Right hindlimb (tissue), 1 donor: ENCODE measurements around the gene NMT1.
A peak's percentile ranks its signal among the peaks of the same experiment; 100 is the strongest.
"Not testable (repeated sequence)": the region's sequence is repeated elsewhere in the genome, so short reads cannot be mapped to it uniquely, and the experiment has no call there.

Experiments
- DNase-seq: peaks from one replicate; pipeline ENCODE4 v3.0.0-alpha.2; 2018

The NMT1 gene

GRCh38 chr17:45038728-45039634 is 22.1 kb upstream of the NMT1 start:
- peak; percentile 71 for DNase-seq

GRCh38 chr17:45040459-45040858 is 20.7 kb upstream of the NMT1 start:
- DNase-seq: peak; percentile 21

DNA sequence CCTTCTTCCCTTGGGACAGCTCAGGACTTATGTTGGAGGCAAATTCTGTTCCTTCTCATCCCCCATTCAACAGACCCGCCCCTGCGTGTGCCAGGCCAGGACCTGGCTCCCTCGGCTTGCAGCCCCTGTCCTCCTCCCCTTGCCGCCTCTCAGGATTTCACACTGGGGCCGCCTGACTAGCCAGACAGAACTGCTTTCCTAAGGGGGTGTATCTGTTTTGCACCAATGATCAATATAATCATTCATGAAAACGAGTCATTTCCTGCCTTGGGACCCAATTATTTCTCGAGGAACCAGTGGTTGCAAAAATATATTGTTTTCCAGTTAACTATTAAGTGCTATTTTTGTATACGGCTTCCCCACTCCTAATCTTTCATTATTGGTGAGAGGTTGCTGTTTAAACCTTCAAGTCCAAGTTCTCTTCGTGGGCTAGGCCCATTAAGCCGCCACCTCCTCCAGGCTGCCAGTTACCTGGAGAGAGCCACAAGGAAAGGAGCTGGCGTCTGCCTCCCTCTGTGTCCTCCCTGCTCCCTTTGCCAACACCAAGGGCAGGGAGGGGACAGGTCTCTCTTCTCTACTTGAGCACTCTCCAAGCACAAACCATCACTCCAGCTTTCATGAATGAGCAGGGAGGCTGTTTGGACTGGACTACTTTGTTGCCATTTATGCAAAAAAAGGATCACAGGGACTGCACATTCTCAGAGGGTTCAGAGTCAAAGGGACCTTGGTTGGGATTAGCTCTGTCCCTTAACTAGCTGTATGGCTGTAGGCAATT is 18.6 kb upstream of the NMT1 start:
- DNase-seq: no peak

GRCh38 chr17:45043813-45044540 is 17.1 kb upstream of the NMT1 start:
- no peak for DNase-seq

DNA sequence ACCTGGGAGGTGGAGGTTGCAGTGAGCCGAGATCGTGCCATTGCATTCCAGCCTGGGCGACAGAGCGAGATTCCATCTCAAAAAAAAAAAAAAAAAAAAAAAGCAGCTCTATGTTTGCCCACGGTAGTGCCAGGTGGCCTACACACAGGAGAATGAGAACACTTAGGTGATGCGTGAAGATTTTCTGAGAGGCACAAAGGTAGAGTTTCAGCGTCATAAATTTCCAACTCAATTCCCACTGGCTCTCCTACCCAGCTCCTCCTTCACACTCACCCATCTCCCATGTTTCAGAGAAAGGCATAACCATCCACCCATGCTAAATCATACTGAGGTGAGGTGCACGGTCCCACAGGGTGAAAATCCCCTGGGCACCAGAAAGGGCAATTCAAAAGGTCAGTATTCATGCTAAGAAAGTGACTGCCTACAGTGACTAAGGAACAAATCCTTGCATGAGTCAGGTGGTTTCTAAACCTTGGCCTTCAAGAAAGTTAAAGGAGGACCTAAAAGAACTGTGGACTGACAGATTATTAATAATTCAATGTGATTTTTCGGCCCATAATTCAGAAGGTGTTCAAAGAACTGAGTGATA is 14.5 kb upstream of the NMT1 start:
- no peak for DNase-seq

- DNase-seq: no peak
Observed at GRCh38 chr17:45048795-45049563, 12.1 kb upstream of the NMT1 start.

- peak; percentile 44 for DNase-seq
Observed at GRCh38 chr17:45050481-45051059, 10.5 kb upstream of the NMT1 start.

GRCh38 chr17:45051060-45051719 is 9.9 kb upstream of the NMT1 start, which contains the start of gene DCAKD:
DCAKD (minus strand) TSS chr17:45051632; CDS start chr17:45034885, 16,747 bp downstream.
- peak; percentile 96 for DNase-seq

- DNase-seq: not testable (repeated sequence)
Observed at GRCh38 chr17:45051720-45052051, 9.4 kb upstream of the NMT1 start.

GRCh38 chr17:45052052-45052772 is 8.9 kb upstream of the NMT1 start:
- DNase-seq: peak; percentile 36

DNA sequence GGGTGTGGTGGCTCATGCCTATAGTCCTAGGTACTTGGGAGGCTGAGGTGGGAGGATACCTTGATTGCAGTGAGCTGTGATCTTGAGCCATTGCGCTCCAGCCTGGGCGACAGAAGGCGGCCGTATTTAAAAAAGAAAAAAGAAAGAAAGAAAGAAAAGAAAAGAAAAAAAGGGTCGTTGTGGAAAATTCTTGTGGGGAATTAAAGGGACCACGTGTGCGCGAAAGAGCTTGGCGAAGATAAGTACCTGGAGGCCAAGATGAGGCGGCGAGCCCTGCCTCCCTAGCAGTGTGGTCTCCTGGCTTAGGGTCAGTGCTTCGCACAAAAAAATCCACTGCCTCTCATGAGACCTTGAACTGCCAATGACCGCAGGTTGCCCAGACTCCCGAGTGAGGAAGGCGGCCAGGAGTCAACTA is 728 bp upstream of the NMT1 start:
- no peak for DNase-seq

GRCh38 chr17:45061606-45062205 is 589 bp downstream of the NMT1 start:
- no peak for DNase-seq

GRCh38 chr17:45063198-45063597 is 2.1 kb downstream of the NMT1 start:
- DNase-seq: no peak

DNA sequence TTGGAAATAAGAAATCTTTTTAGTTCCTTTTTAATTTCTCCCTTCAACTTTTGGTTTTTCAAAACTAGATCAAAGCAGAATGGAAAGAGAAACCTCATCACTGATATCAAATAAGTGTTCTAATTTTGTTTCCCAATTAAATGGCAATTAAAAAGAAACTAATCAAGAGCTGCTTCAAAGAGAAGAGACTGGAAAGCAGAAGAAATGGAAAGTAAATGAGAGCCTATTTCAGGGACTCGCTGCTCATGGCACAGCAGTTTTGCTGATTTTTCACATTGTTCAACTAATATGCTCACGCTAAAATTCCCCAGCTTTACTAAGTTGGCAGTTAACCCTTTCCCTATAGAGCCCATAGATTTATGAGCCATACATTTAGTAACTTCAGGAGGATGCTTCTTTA is 6.5 kb downstream of the NMT1 start:
- DNase-seq: no peak

DNA sequence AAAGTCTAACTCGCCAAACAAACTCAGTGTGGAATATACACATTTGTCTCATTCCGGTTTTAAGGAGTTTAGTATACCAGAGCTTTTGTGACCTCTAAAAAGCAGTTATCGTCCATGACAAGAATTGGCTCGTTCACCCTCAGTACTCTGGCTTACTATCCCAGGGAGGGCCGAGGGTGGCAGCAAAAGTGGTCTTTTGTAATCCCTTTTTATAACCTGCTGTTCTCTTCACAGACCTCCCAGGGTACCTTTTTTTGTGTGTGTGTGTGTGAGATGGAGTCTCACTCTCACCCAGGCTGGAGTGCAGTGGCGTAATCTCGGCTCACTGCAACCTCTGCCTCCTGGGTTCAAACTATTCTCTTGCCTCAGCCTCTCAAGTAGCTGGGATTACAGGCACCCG is 8.9 kb downstream of the NMT1 start:
- no peak for DNase-seq

DNA sequence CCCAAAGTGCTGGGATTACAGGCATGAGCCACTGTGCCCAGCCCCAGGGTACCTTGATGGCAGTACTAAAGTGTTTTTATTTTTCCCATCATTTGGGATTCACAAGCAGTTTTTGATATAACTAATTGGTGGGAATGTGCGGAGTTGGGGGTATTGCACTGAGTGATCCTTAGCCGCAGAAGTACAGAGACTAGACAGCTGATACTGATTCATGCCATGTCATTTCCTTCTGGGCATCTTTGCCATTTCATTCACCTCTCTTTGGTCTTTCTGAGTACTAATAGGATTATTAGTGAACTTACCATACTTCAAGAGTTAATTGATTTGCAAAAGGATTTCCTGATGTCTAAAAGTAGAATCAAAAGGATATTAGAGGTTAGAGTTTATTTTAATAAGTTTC is 9.7 kb downstream of the NMT1 start:
- DNase-seq: no peak

DNA sequence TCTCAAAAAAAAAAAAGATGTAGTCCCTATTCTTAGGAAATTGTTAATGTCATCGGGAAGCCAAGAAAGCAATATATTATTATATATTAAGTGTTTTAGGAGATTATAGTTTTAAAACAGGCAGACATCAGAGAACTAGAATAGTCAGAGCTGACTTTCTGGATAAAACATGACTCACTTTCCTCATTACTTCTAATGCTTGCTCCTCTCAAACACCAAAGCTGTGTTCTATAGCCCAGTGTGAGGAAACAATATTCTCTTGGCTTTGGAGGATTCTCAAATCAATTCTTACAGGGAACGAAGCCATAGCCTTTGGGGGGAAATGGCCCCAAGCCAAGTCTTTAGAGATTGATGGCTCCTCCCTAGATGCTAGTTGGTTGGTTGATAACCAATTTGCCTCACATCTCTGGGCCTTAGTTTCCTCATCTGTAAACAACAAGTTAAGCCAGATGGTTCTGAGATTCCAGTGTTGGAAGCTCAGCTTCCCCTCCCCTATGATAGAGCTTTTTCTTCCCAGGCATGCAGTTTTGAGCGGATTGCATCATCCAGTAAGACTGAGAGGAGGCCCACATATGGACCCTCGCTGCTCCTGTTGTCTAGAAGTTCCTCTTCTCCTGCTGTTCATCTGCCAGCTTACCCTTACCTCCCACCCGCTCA is 12.4 kb downstream of the NMT1 start:
- no peak for DNase-seq

DNA sequence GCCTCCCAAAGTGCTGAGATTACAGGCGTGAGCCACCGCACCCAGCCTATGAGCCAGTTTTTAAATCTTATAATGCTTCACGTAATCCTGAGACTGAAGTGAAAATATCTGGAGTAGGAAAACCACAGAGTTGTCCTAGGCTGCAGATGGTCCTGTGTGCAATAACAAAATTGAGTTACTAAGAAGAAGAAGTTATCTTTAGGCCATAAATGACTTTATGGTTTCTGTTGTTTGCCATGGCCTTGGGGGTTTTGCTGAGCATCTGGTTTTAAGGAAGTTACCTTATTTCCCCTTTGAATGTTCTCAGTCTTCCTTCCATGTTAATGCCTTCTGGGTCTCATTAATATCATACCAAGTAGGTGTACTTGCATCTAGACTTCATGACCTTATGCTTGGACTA is 16.5 kb downstream of the NMT1 start:
- no peak for DNase-seq

GRCh38 chr17:45081047-45081703 is 20.1 kb downstream of the NMT1 start:
- DNase-seq: no peak
